Measurements from ENCODE around the gene CENPC. TPM values are rescaled to one million over a fixed set of nuclear protein-coding genes. Genes with fewer than 3 reads are reported as not detected.
A peak's percentile ranks its signal among the peaks of the same experiment; 100 is the strongest.
"Not testable (repeated sequence)": the region's sequence is repeated elsewhere in the genome, so short reads cannot be mapped to it uniquely, and the experiment has no call there.

CENPC gene
- total RNA-seq, 2 donors from 2014 or later, result 22.9 to 32.3 TPM

- no peaks in the 10 kb centered on the region for H3K4me1 Mint-ChIP-seq
- Histone ChIP-seq H3K4me3 (ENCODE audit: low read length) (no peak overlapping the region), H3K27ac (ENCODE audit: low read depth, low read length) (no peak overlapping the region), H3K9ac (ENCODE audit: extremely low read depth, low read length, poor library complexity, severe bottlenecking) (no peak overlapping the region), H3K4me1 (ENCODE audit: control insufficient read depth, insufficient read depth, low read length) (no peaks in the 10 kb centered on the region), H3K9me3 (ENCODE audit: control insufficient read depth, low read length) (peaks cover 9% of the 10 kb centered on the region), H3K27me3 (ENCODE audit: control insufficient read depth, insufficient read depth, low read length, poor library complexity, severe bottlenecking) (no peaks in the 10 kb centered on the region), H3K36me3 (ENCODE audit: control insufficient read depth, insufficient read depth, low read length) (peaks cover 6% of the 10 kb centered on the region)
- DNase-seq, result no peak
- H3K9me3 Mint-ChIP-seq, result peaks cover 9% of the 10 kb centered on the region
- no CpG with 5 or more reads among the region's 1 CpG for WGBS, 2 experiments (ENCODE audit: insufficient coverage in 1 of 2, insufficient read length in 1 of 2)
- H3K36me3 Mint-ChIP-seq (ENCODE audit: low read depth), result peaks cover 29% of the 10 kb centered on the region
- H3K27ac Mint-ChIP-seq, result no peak overlapping the region
- TF ChIP-seq CTCF (conservative IDR thresholded peaks at IDR 0.05), result no peak
- H3K27me3 Mint-ChIP-seq (ENCODE audit: insufficient read depth), result no peaks in the 10 kb centered on the region
- H3K4me3 Mint-ChIP-seq, result no peak overlapping the region
Observed at GRCh38 chr4:67447873-67448272, 97.4 kb downstream of the CENPC start.

- WGBS, 2 experiments (ENCODE audit: insufficient coverage in 1 of 2, insufficient read length in 1 of 2), result 91 to 100% methylated on average over 1 of the region's 1 CpG
Observed at GRCh38 chr4:67446811-67447210, 98.5 kb downstream of the CENPC start.

GRCh38 chr4:67445881-67446280, 99.4 kb downstream of the CENPC start:
- H3K4me3 ChIP-seq (ENCODE audit: low read length); H3K9me3 ChIP-seq (ENCODE audit: control insufficient read depth, low read length); H3K4me1 Mint-ChIP-seq; H3K27me3 ChIP-seq (ENCODE audit: control insufficient read depth, insufficient read depth, low read length, poor library complexity, severe bottlenecking); H3K4me3 Mint-ChIP-seq; H3K27ac ChIP-seq (ENCODE audit: low read depth, low read length); H3K27ac Mint-ChIP-seq; H3K27me3 Mint-ChIP-seq (ENCODE audit: insufficient read depth); H3K4me1 ChIP-seq (ENCODE audit: control insufficient read depth, insufficient read depth, low read length); H3K9ac ChIP-seq (ENCODE audit: extremely low read depth, low read length, poor library complexity, severe bottlenecking); H3K36me3 ChIP-seq (ENCODE audit: control insufficient read depth, insufficient read depth, low read length): not testable (repeated sequence)
- 96% methylated on average over 15 of the region's 25 CpGs; no CpG with 5 or more reads in 1 of the 2 experiments for WGBS, 2 experiments (ENCODE audit: insufficient coverage in 1 of 2, insufficient read length in 1 of 2)
- DNase-seq, result peak; percentile 66
- H3K9me3 Mint-ChIP-seq, result peaks cover 19% of the 10 kb centered on the region
- peaks cover 38% of the 10 kb centered on the region for H3K36me3 Mint-ChIP-seq (ENCODE audit: low read depth)

More at GRCh38 chr4:67446811-67447210, 98.5 kb downstream of the CENPC start:
- Histone ChIP-seq H3K9ac (ENCODE audit: extremely low read depth, low read length, poor library complexity, severe bottlenecking) (no peak overlapping the region), H3K4me1 (ENCODE audit: control insufficient read depth, insufficient read depth, low read length) (no peaks in the 10 kb centered on the region), H3K36me3 (ENCODE audit: control insufficient read depth, insufficient read depth, low read length) (peaks cover 6% of the 10 kb centered on the region), H3K27me3 (ENCODE audit: control insufficient read depth, insufficient read depth, low read length, poor library complexity, severe bottlenecking) (no peaks in the 10 kb centered on the region), H3K27ac (ENCODE audit: low read depth, low read length) (no peak overlapping the region), H3K9me3 (ENCODE audit: control insufficient read depth, low read length) (peaks cover 9% of the 10 kb centered on the region), H3K4me3 (ENCODE audit: low read length) (no peak overlapping the region)
- Mint-ChIP-seq H3K9me3 (peaks cover 14% of the 10 kb centered on the region), H3K4me1 (no peaks in the 10 kb centered on the region), H3K27ac (no peak overlapping the region), H3K27me3 (ENCODE audit: insufficient read depth) (no peaks in the 10 kb centered on the region), H3K36me3 (ENCODE audit: low read depth) (peaks cover 28% of the 10 kb centered on the region), H3K4me3 (no peak overlapping the region)
- DNase-seq, result no peak
- TF ChIP-seq CTCF (conservative IDR thresholded peaks at IDR 0.05), result no peak

- no peak overlapping the region for H3K4me3 ChIP-seq (ENCODE audit: low read length)
- H3K27ac Mint-ChIP-seq, result no peak overlapping the region
- H3K27ac ChIP-seq (ENCODE audit: low read depth, low read length), result no peak overlapping the region
- no peaks in the 10 kb centered on the region for H3K27me3 ChIP-seq (ENCODE audit: control insufficient read depth, insufficient read depth, low read length, poor library complexity, severe bottlenecking)
- H3K4me1 Mint-ChIP-seq, result peaks cover 21% of the 10 kb centered on the region
- H3K27me3 Mint-ChIP-seq (ENCODE audit: insufficient read depth), result no peaks in the 10 kb centered on the region
- no peak for TF ChIP-seq CTCF (conservative IDR thresholded peaks at IDR 0.05)
- 86 to 95% methylated on average over 2 to 4 of the region's 4 CpGs for WGBS, 2 experiments (ENCODE audit: insufficient coverage in 1 of 2, insufficient read length in 1 of 2)
- H3K36me3 ChIP-seq (ENCODE audit: control insufficient read depth, insufficient read depth, low read length), result no peaks in the 10 kb centered on the region
- peaks cover 15% of the 10 kb centered on the region for H3K9me3 Mint-ChIP-seq
- peaks cover 24% of the 10 kb centered on the region for H3K36me3 Mint-ChIP-seq (ENCODE audit: low read depth)
- no peak overlapping the region for H3K9ac ChIP-seq (ENCODE audit: extremely low read depth, low read length, poor library complexity, severe bottlenecking)
- H3K4me1 ChIP-seq (ENCODE audit: control insufficient read depth, insufficient read depth, low read length), result peaks cover 4% of the 10 kb centered on the region
- H3K4me3 Mint-ChIP-seq, result no peak overlapping the region
- no peaks in the 10 kb centered on the region for H3K9me3 ChIP-seq (ENCODE audit: control insufficient read depth, low read length)
- DNase-seq, result no peak
Observed at GRCh38 chr4:67438975-67439374, 106.3 kb downstream of the CENPC start.

Measured in endodermal cell (in vitro differentiated cells).